ENCODE results near the gene TACC2.

The TACC2 gene

GRCh38 chr10:122185643-122186042, 196.7 kb downstream of the TACC2 start:
- no peak for DNase-seq (ENCODE audit: extremely low read depth, low read depth)

GRCh38 chr10:122186816-122187810, 198.2 kb downstream of the TACC2 start:
- no peak for DNase-seq (ENCODE audit: extremely low read depth, low read depth)
- TF ChIP-seq CTCF (IDR thresholded peaks at IDR 0.05; ENCODE audit: low read depth, low read length), result no peak

More at GRCh38 chr10:122185643-122186042, 196.7 kb downstream of the TACC2 start:
- no peak for TF ChIP-seq CTCF (IDR thresholded peaks at IDR 0.05; ENCODE audit: low read depth, low read length)

- DNase-seq (ENCODE audit: extremely low read depth, low read depth), result no peak
- no peak for TF ChIP-seq CTCF (IDR thresholded peaks at IDR 0.05; ENCODE audit: low read depth, low read length)
Measured at GRCh38 chr10:122188706-122189105, 199.7 kb downstream of the TACC2 start.

GRCh38 chr10:122189185-122189584, 200.2 kb downstream of the TACC2 start:
- DNase-seq (ENCODE audit: extremely low read depth, low read depth), result no peak
- TF ChIP-seq CTCF (IDR thresholded peaks at IDR 0.05; ENCODE audit: low read depth, low read length), result no peak

- no peak for TF ChIP-seq CTCF (IDR thresholded peaks at IDR 0.05; ENCODE audit: low read depth, low read length)
- DNase-seq (ENCODE audit: extremely low read depth, low read depth), result no peak
Measured at GRCh38 chr10:122190176-122190943, 201.4 kb downstream of the TACC2 start.

- TF ChIP-seq CTCF (IDR thresholded peaks at IDR 0.05; ENCODE audit: low read depth, low read length), result no peak
- DNase-seq (ENCODE audit: extremely low read depth, low read depth), result no peak
Measured at GRCh38 chr10:122191936-122192541, 203.1 kb downstream of the TACC2 start.

Measured in AG09319 (cell line).